CD8-positive, alpha-beta memory T cell (primary cell): ENCODE measurements around the gene EID3. TPM values are rescaled to one million over a fixed set of nuclear protein-coding genes. Genes with fewer than 3 reads are reported as not detected.
A peak's percentile ranks its signal among the peaks of the same experiment; 100 is the strongest.
"Not testable (repeated sequence)": the region's sequence is repeated elsewhere in the genome, so short reads cannot be mapped to it uniquely, and the experiment has no call there.

Source experiments
- CTCF ChIA-PET: fragments of 350-600 bp; sonication (Branson Sonifier 250); formaldehyde crosslinking; loops from one replicate; lab custom pipeline; 2021; ENCODE audit warnings: antibody characterized with exemption; lab: Charles Lee
- POLR2A ChIA-PET: fragments of 350-600 bp; sonication (Branson Sonifier 250); formaldehyde crosslinking; loops from one replicate; lab custom pipeline; 2021; ENCODE audit warnings: antibody characterized with exemption; lab: Charles Lee
- DNase-seq, 5 donors: peaks; one replicate each; pipeline versions ENCODE4 v3.0.0 to v3.0.0-alpha.2; 2020 to 2022; ENCODE audit warnings: mixed read lengths in 1 of 5
- H3K27ac ChIP-seq: one replicate; pipeline ENCODE4 v1.7.0; 2013; ENCODE audit warnings: low read depth, mild to moderate bottlenecking, low read length, moderate library complexity
- H3K27me3 ChIP-seq: 2 replicates; pipeline ENCODE4 v1.7.0; 2013; ENCODE audit warnings: low read length, mild to moderate bottlenecking; ENCODE audit not compliant: insufficient read depth, poor library complexity, severe bottlenecking
- H3K36me3 ChIP-seq: 2 replicates; pipeline ENCODE4 v1.7.0; 2013; ENCODE audit warnings: mild to moderate bottlenecking, low read length, moderate library complexity; ENCODE audit not compliant: insufficient read depth
- H3K4me1 ChIP-seq: 2 replicates; pipeline ENCODE4 v1.7.0; 2013; ENCODE audit warnings: mild to moderate bottlenecking, low read length, moderate library complexity; ENCODE audit not compliant: insufficient read depth
- H3K4me3 ChIP-seq: 2 replicates; pipeline ENCODE4 v1.7.0; 2013; ENCODE audit warnings: mild to moderate bottlenecking, low read length
- H3K9me3 ChIP-seq: 2 replicates; pipeline ENCODE4 v1.7.0; 2013; ENCODE audit warnings: mild to moderate bottlenecking, low read length
- H3K27ac Mint-ChIP-seq, 8 donors: one replicate each; pipeline ENCODE4 v1.8.0; 2020 to 2021; ENCODE audit warnings: mixed read lengths in 8 of 8, mild to moderate bottlenecking in 6 of 8, inconsistent platforms in 3 of 8, moderate library complexity in 3 of 8
- H3K27me3 Mint-ChIP-seq, 2 donors: one replicate each; pipeline ENCODE4 v1.8.0; 2020 to 2021; ENCODE audit warnings: mixed read lengths in 2 of 2, mild to moderate bottlenecking in 1 of 2, moderate library complexity in 1 of 2
- H3K36me3 Mint-ChIP-seq, 3 donors: one replicate each; pipeline ENCODE4 v1.8.0; 2020 to 2021; ENCODE audit warnings: mixed read lengths in 3 of 3, inconsistent platforms in 1 of 3, mild to moderate bottlenecking in 1 of 3
- H3K4me1 Mint-ChIP-seq, 3 donors: one replicate each; pipeline ENCODE4 v1.8.0; 2020 to 2021; ENCODE audit warnings: mixed read lengths in 3 of 3, inconsistent platforms in 1 of 3, mild to moderate bottlenecking in 1 of 3
- H3K4me3 Mint-ChIP-seq, 7 donors: one replicate each; pipeline ENCODE4 v1.8.0; 2020 to 2021; ENCODE audit warnings: mixed read lengths in 7 of 7, mild to moderate bottlenecking in 6 of 7, moderate library complexity in 4 of 7, inconsistent platforms in 2 of 7
- H3K9me3 Mint-ChIP-seq, 5 donors: one replicate each; pipeline ENCODE4 v1.8.0; 2020 to 2022; ENCODE audit warnings: mixed read lengths in 5 of 5, mild to moderate bottlenecking in 3 of 5, moderate library complexity in 2 of 5, inconsistent platforms in 1 of 5
- polyA plus RNA-seq: library from polyadenylated mRNA; unstranded; fragments of 300-500 nt; fragmentation: Illumina TruSeq; gene quantifications from one replicate; pipeline ENCODE4 v1.2.3, GENCODE V29; 2021
- total RNA-seq, 2 experiments: library from RNA; stranded (reverse); gene quantifications; one replicate each; pipeline ENCODE4 v1.2.3, GENCODE V29; 2021

Gene EID3
- total and polyA plus RNA-seq, 3 experiments from 2014 or later = 7.7 to 13.5 (median 8.3) TPM

- H3K4me3 Mint-ChIP-seq = no peak overlapping the region
- peaks cover 0 to 55% (median 4%) of the 10 kb centered on the region in 3 donors for H3K36me3 Mint-ChIP-seq
- no peaks in the 10 kb centered on the region for H3K9me3 ChIP-seq
- H3K27ac ChIP-seq = no peak overlapping the region
- ChIA-PET POLR2A (interaction anchor here (0.6 kb wide), 1 partner anchor 128 kb away, joined by 5 read pairs; no protein-coding TSS in a partner anchor), CTCF (interaction anchor here (1.2 to 3.7 kb wide), 2 partner anchors 13 to 76 kb away, joined by 3 to 24 read pairs; partner anchors contain the start of gene EID3)
- H3K36me3 ChIP-seq = peaks cover 17% of the 10 kb centered on the region
- no peak overlapping the region for H3K27ac Mint-ChIP-seq
- H3K27me3 Mint-ChIP-seq = no peaks in the 10 kb centered on the region
- H3K9me3 Mint-ChIP-seq = no peaks in the 10 kb centered on the region
- DNase-seq = no peak
- no peaks in the 10 kb centered on the region for H3K27me3 ChIP-seq
- peaks cover 30% of the 10 kb centered on the region for H3K4me1 ChIP-seq
- H3K4me1 Mint-ChIP-seq = peaks cover 55 to 65% (median 60%) of the 10 kb centered on the region in 3 donors
- no peak overlapping the region for H3K4me3 ChIP-seq
Measured at GRCh38 chr12:104290855-104291254, 12.7 kb upstream of the EID3 start.

GRCh38 chr12:104291867-104292524 is 11.5 kb upstream of the EID3 start:
- Mint-ChIP-seq H3K36me3 (peaks cover 0 to 59% (median 6%) of the 10 kb centered on the region in 3 donors), H3K27me3 (no peaks in the 10 kb centered on the region), H3K4me1 (peaks cover 49 to 60% (median 54%) of the 10 kb centered on the region in 3 donors), H3K4me3 (peak overlapping the region in 1 of 7 donors; percentile 67), H3K27ac (no peak overlapping the region), H3K9me3 (no peaks in the 10 kb centered on the region)
- no peak overlapping the region for H3K27ac ChIP-seq
- no peak for DNase-seq
- POLR2A ChIA-PET = interaction anchor here (1.4 kb wide), 1 partner anchor 11 kb away, joined by 4 read pairs; the partner anchor contains the start of gene EID3
- H3K36me3 ChIP-seq = peaks cover 19% of the 10 kb centered on the region
- no peaks in the 10 kb centered on the region for H3K9me3 ChIP-seq
- no peaks in the 10 kb centered on the region for H3K27me3 ChIP-seq
- no peak overlapping the region for H3K4me3 ChIP-seq
- CTCF ChIA-PET = no interaction called here
- peaks cover 22% of the 10 kb centered on the region for H3K4me1 ChIP-seq

GRCh38 chr12:104292872-104293794 is 10.4 kb upstream of the EID3 start:
- Histone ChIP-seq H3K4me3 (no peak overlapping the region), H3K4me1 (peaks cover 14% of the 10 kb centered on the region), H3K9me3 (no peaks in the 10 kb centered on the region), H3K36me3 (peaks cover 19% of the 10 kb centered on the region), H3K27ac (no peak overlapping the region), H3K27me3 (no peaks in the 10 kb centered on the region)
- H3K27ac Mint-ChIP-seq = peak overlapping the region in 2 of 8 donors; percentile 17 to 94
- DNase-seq = no peak
- H3K4me3 Mint-ChIP-seq = peak overlapping the region in 1 of 7 donors; percentile 67
- CTCF ChIA-PET = no interaction called here
- H3K27me3 Mint-ChIP-seq = no peaks in the 10 kb centered on the region
- peaks cover 0 to 59% (median 6%) of the 10 kb centered on the region in 3 donors for H3K36me3 Mint-ChIP-seq
- peaks cover 45 to 56% (median 50%) of the 10 kb centered on the region in 3 donors for H3K4me1 Mint-ChIP-seq
- H3K9me3 Mint-ChIP-seq = no peaks in the 10 kb centered on the region
- POLR2A ChIA-PET = interaction anchor here (1.4 kb wide), 1 partner anchor 10 kb away, joined by 4 read pairs; the partner anchor contains the start of gene EID3

DNA sequence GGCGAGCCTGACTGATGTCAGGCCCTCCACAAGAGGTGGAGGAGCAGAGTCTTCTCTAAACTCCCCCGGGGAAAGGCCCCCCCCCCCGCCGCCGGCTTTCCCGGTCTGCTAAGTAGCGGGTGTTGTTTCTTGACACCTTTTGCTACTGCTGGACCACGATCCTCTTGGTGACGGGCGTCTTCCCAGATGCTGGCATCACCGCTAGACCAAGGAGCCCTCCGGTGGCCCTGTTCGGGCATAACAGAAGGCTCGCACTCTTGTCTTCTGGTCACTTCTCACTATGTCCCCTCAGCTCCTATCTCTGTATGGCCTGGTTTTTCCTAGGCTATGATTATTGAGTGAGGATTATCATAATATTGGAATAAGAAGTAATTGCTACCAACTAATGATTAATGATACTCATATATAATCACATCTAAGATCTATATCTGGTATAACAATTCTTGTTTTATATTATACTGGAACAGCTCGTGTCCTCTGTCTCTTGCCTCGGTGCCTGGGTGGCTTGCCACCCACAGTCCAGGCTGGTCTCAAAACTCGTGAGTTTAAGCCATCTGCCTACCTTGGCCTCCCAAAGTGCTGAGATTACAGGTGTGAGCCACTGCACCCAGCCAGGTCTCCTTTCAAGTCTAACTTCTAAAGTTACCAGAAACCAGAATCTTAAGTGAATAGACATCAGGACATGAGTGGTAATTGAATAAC is 9.2 kb upstream of the EID3 start:
- H3K9me3 Mint-ChIP-seq, H3K4me1 ChIP-seq, H3K9me3 ChIP-seq, H3K27me3 ChIP-seq, CTCF ChIA-PET, DNase-seq, H3K4me3 ChIP-seq, POLR2A ChIA-PET, H3K27ac ChIP-seq, H3K4me3 Mint-ChIP-seq, H3K27me3 Mint-ChIP-seq: not testable (repeated sequence)
- peaks cover 19% of the 10 kb centered on the region for H3K36me3 ChIP-seq
- peaks cover 36 to 45% (median 38%) of the 10 kb centered on the region in 3 donors for H3K4me1 Mint-ChIP-seq
- H3K27ac Mint-ChIP-seq = peak overlapping the region in 1 of 8 donors; percentile 47
- peaks cover 0 to 57% (median 6%) of the 10 kb centered on the region in 3 donors for H3K36me3 Mint-ChIP-seq

- no peaks in the 10 kb centered on the region for H3K27me3 Mint-ChIP-seq
Measured at GRCh38 chr12:104294927-104295668, 8.4 kb upstream of the EID3 start.

GRCh38 chr12:104295954-104296353 is 7.6 kb upstream of the EID3 start:
- POLR2A ChIA-PET = interaction anchor here (0.7 kb wide), 1 partner anchor 58 kb away, joined by 3 read pairs; no protein-coding TSS in a partner anchor
- Mint-ChIP-seq H3K4me1 (peaks cover 35 to 49% (median 44%) of the 10 kb centered on the region in 3 donors), H3K27me3 (no peaks in the 10 kb centered on the region), H3K36me3 (peaks cover 0 to 63% (median 6%) of the 10 kb centered on the region in 3 donors), H3K27ac (no peak overlapping the region), H3K9me3 (no peaks in the 10 kb centered on the region), H3K4me3 (no peak overlapping the region)
- H3K9me3 ChIP-seq = no peaks in the 10 kb centered on the region
- H3K27me3 ChIP-seq = no peaks in the 10 kb centered on the region
- no peak overlapping the region for H3K27ac ChIP-seq
- peaks cover 19% of the 10 kb centered on the region for H3K36me3 ChIP-seq
- H3K4me3 ChIP-seq = no peak overlapping the region
- DNase-seq = no peak
- CTCF ChIA-PET = no interaction called here
- no peaks in the 10 kb centered on the region for H3K4me1 ChIP-seq

More at GRCh38 chr12:104294927-104295668, 8.4 kb upstream of the EID3 start:
- Histone ChIP-seq H3K4me3 (no peak overlapping the region), H3K9me3 (no peaks in the 10 kb centered on the region), H3K36me3 (peaks cover 19% of the 10 kb centered on the region), H3K27ac (no peak overlapping the region), H3K4me1 (no peaks in the 10 kb centered on the region), H3K27me3 (no peaks in the 10 kb centered on the region)
- Mint-ChIP-seq H3K4me1 (peaks cover 37 to 42% (median 37%) of the 10 kb centered on the region in 3 donors), H3K36me3 (peaks cover 0 to 62% (median 6%) of the 10 kb centered on the region in 3 donors), H3K27ac (peak overlapping the region in 1 of 8 donors; percentile 27), H3K9me3 (no peaks in the 10 kb centered on the region), H3K4me3 (no peak overlapping the region)
- ChIA-PET POLR2A (no interaction called here), CTCF (no interaction called here)
- DNase-seq = no peak

DNA sequence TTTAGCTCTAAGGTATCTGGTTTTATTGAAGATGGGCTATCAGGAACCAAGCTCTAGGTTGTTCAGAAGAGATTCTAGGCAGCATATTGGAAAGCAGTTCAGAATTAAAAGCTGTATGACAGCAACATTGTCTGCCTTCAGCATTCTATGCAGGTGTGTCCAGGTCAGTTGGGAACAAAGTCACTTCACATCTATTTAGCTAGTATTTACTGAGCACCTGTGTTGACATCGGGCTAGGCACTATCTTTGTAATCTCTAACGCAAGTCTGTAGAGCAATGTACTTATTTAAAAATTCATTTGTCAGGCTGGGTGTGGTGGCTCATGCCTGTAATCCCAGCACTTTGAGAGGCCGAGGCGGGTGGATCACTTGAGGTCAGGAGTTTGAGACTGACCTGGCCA is 6.8 kb upstream of the EID3 start:
- no peaks in the 10 kb centered on the region for H3K27me3 ChIP-seq
- H3K9me3 ChIP-seq = no peaks in the 10 kb centered on the region
- no peaks in the 10 kb centered on the region for H3K4me1 ChIP-seq
- H3K36me3 ChIP-seq = peaks cover 19% of the 10 kb centered on the region
- H3K4me1 Mint-ChIP-seq = peaks cover 37 to 53% (median 46%) of the 10 kb centered on the region in 3 donors
- H3K27ac Mint-ChIP-seq = peak overlapping the region in 3 of 8 donors; percentile 10 to 62 (median 25)
- H3K27ac ChIP-seq = no peak overlapping the region
- ChIA-PET POLR2A (interaction anchor here (0.7 kb wide), 1 partner anchor 57 kb away, joined by 3 read pairs; no protein-coding TSS in a partner anchor), CTCF (no interaction called here)
- no peaks in the 10 kb centered on the region for H3K27me3 Mint-ChIP-seq
- H3K4me3 ChIP-seq = no peak overlapping the region
- no peaks in the 10 kb centered on the region for H3K9me3 Mint-ChIP-seq
- no peak overlapping the region for H3K4me3 Mint-ChIP-seq
- no peak for DNase-seq
- H3K36me3 Mint-ChIP-seq = peaks cover 0 to 61% (median 6%) of the 10 kb centered on the region in 3 donors
